Measurements from ENCODE around the gene KCTD12. TPM values are rescaled to one million over a fixed set of nuclear protein-coding genes. Genes with fewer than 3 reads are reported as not detected.

The KCTD12 gene
- total RNA-seq, 2 donors from 2014 or later = 89.8 to 99.7 TPM

- DNase-seq (ENCODE audit: low spot score) = no peak
- Histone ChIP-seq H3K4me3 (peak overlapping the region; percentile 90), H3K27me3 (replicated peaks; ENCODE audit: insufficient read depth) (no peaks in the 10 kb centered on the region), H3K4me1 (ENCODE audit: control insufficient read depth in 1 of 2, low read depth in 2 of 2) (peaks cover 5 to 29% of the 10 kb centered on the region in 2 donors), H3K27ac (peak overlapping the region; percentile 87 to 90), H3K9me3 (no peaks in the 10 kb centered on the region), H3K36me3 (no peaks in the 10 kb centered on the region)
- no peak for TF ChIP-seq CTCF (IDR thresholded peaks at IDR 0.05)
- peak; percentile 8 for ATAC-seq (ENCODE audit: insufficient number of reproducible peaks, low FRiP score, low read depth)
Observed at GRCh38 chr13:76887076-76887563, 915 bp upstream of the KCTD12 start.

- H3K27ac ChIP-seq = peak overlapping the region; percentile 87 to 90
- peaks cover 5 to 33% of the 10 kb centered on the region in 2 donors for H3K4me1 ChIP-seq (ENCODE audit: control insufficient read depth in 1 of 2, low read depth in 2 of 2)
- ATAC-seq (ENCODE audit: insufficient number of reproducible peaks, low FRiP score, low read depth) (no peak), DNase-seq (ENCODE audit: low spot score) (no peak)
- no peaks in the 10 kb centered on the region for H3K27me3 ChIP-seq (replicated peaks; ENCODE audit: insufficient read depth)
- no peaks in the 10 kb centered on the region for H3K36me3 ChIP-seq
- H3K4me3 ChIP-seq = peak overlapping the region; percentile 90
- no peaks in the 10 kb centered on the region for H3K9me3 ChIP-seq
- TF ChIP-seq CTCF (IDR thresholded peaks at IDR 0.05) = no peak
Observed at GRCh38 chr13:76886005-76886291, 257 bp downstream of the KCTD12 start.

- H3K4me3 ChIP-seq = peak overlapping the region; percentile 90
- H3K9me3 ChIP-seq = no peaks in the 10 kb centered on the region
Observed at GRCh38 chr13:76885203-76886004, 801 bp downstream of the KCTD12 start.

GRCh38 chr13:76884907-76885202 is 1.4 kb downstream of the KCTD12 start:
- no peak for DNase-seq (ENCODE audit: low spot score)
- H3K27ac ChIP-seq = peak overlapping the region; percentile 87 to 90
- no peaks in the 10 kb centered on the region for H3K36me3 ChIP-seq
- no peaks in the 10 kb centered on the region for H3K9me3 ChIP-seq
- H3K4me3 ChIP-seq = peak overlapping the region; percentile 90
- H3K4me1 ChIP-seq (ENCODE audit: control insufficient read depth in 1 of 2, low read depth in 2 of 2) = peaks cover 7 to 43% of the 10 kb centered on the region in 2 donors
- TF ChIP-seq CTCF (IDR thresholded peaks at IDR 0.05) = no peak
- peak; percentile 1 for ATAC-seq (ENCODE audit: insufficient number of reproducible peaks, low FRiP score, low read depth)
- H3K27me3 ChIP-seq (replicated peaks; ENCODE audit: insufficient read depth) = no peaks in the 10 kb centered on the region

More at GRCh38 chr13:76885203-76886004, 801 bp downstream of the KCTD12 start:
- peak; percentile 33 for TF ChIP-seq CTCF (IDR thresholded peaks at IDR 0.05)
- Histone ChIP-seq H3K27ac (peak overlapping the region; percentile 87 to 90), H3K36me3 (no peaks in the 10 kb centered on the region), H3K4me1 (ENCODE audit: control insufficient read depth in 1 of 2, low read depth in 2 of 2) (peaks cover 5 to 38% of the 10 kb centered on the region in 2 donors), H3K27me3 (replicated peaks; ENCODE audit: insufficient read depth) (no peaks in the 10 kb centered on the region)
- ATAC-seq (ENCODE audit: insufficient number of reproducible peaks, low FRiP score, low read depth) = peak; percentile 10
- DNase-seq (ENCODE audit: low spot score) = no peak

- Histone ChIP-seq H3K4me1 (ENCODE audit: control insufficient read depth in 1 of 2, low read depth in 2 of 2) (peaks cover 9 to 46% of the 10 kb centered on the region in 2 donors), H3K9me3 (no peaks in the 10 kb centered on the region), H3K27ac (peak overlapping the region; percentile 87 to 90), H3K4me3 (peak overlapping the region; percentile 90), H3K36me3 (no peaks in the 10 kb centered on the region), H3K27me3 (replicated peaks; ENCODE audit: insufficient read depth) (no peaks in the 10 kb centered on the region)
- DNase-seq (ENCODE audit: low spot score) (no peak), ATAC-seq (ENCODE audit: insufficient number of reproducible peaks, low FRiP score, low read depth) (no peak)
- peak; percentile 36 for TF ChIP-seq CTCF (IDR thresholded peaks at IDR 0.05)
Observed at GRCh38 chr13:76884186-76884906, 1.9 kb downstream of the KCTD12 start.
